ENCODE results near the gene GARRE1.

GARRE1 gene

DNA sequence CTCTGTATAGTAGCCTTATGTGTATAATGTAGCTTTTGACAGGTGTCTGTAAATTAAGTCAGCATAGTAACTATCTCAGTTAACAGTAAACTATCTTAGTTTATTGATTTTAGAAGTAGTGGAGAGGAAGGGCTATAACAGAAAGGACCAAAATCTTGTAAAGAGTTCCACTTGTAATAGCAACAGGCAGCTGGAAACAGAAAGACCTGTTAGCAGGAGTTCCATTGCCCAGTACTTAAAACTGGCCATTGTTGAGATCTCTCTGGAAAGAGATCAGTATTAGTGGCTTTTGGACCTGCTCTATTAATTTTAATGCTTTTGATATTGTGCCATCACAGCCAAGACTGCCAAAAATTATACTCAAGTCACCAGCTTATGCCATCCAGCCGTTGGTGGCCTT lies 32.0 kb upstream of the GARRE1 start:
- ATAC-seq (replicated peaks): no peak

DNA sequence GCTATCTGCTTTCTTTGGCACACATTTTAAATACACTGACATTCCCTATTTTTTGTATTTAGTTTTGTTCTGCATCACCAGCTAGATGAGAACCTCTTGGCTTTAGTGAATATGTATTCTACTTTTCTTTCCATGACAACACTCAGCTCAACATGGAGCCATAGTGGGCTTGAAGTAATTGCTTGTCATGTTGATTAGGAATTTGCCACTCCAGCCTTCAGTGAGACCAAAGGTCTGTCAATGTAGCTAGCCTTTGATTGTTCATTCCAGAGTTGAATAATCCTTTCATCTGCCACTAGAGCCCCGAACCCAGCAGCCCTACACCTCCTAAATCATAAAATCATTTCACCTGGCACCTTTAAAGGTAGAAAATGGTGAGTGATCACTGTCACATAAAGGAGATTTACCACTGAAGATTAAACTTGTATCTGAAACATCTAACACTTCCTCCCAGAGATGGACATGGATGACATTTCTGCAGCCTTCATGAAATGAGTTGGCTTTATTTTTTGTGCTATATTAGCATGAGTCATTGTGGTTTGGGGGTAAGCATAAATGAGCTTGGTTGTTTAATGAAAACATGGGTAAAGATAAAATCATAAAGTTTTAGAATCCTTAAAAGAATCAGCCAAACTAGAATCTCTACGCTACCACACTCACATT lies 29.2 kb upstream of the GARRE1 start:
- H3K27me3 Mint-ChIP-seq: no peaks in the 10 kb centered on the region

More for the DNA sequence above, 32.0 kb upstream of the GARRE1 start:
- peaks cover 89% of the 10 kb centered on the region for H3K36me3 Mint-ChIP-seq (ENCODE audit: insufficient read depth)
- H3K27me3 Mint-ChIP-seq: no peaks in the 10 kb centered on the region
- no peaks in the 10 kb centered on the region for H3K9me3 Mint-ChIP-seq
- DNase-seq: no peak
- H3K4me1 Mint-ChIP-seq (ENCODE audit: low read depth in 2 of 2): peaks cover 34 to 58% of the 10 kb centered on the region in 2 donors
- no peak overlapping the region for H3K4me3 Mint-ChIP-seq
- no peak overlapping the region for H3K27ac Mint-ChIP-seq

DNA sequence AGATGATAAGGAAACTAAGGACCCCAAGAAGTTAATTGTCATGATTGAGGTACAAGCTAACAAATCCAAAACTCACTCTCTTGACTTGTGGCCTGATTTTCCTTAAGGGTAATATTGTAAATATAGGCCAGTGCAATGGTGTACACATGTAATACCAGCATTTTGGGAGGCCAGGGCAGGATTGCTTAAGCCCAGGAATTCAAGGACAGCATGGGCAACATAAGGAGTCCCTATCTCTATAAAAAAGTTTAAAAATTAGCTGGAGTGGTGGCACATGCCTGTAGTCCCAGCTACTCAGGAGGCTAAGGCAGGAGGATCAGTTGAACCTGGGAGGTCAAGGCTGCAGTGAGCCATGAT lies 28.7 kb upstream of the GARRE1 start:
- no peak for DNase-seq
- no peak for ATAC-seq (replicated peaks)
- no peaks in the 10 kb centered on the region for H3K9me3 Mint-ChIP-seq
- H3K27me3 Mint-ChIP-seq: no peaks in the 10 kb centered on the region
- H3K27ac Mint-ChIP-seq: peak overlapping the region; percentile 30 to 79
- peak overlapping the region in 1 of 2 donors; percentile 11 for H3K4me3 Mint-ChIP-seq
- H3K4me1 Mint-ChIP-seq (ENCODE audit: low read depth in 2 of 2): peaks cover 22 to 34% of the 10 kb centered on the region in 2 donors
- peaks cover 88% of the 10 kb centered on the region for H3K36me3 Mint-ChIP-seq (ENCODE audit: insufficient read depth)

More for the DNA sequence above, 29.2 kb upstream of the GARRE1 start:
- Mint-ChIP-seq H3K36me3 (ENCODE audit: insufficient read depth) (peaks cover 90% of the 10 kb centered on the region), H3K9me3 (no peaks in the 10 kb centered on the region), H3K27ac (peak overlapping the region; percentile 30 to 79), H3K4me3 (peak overlapping the region in 1 of 2 donors; percentile 11), H3K4me1 (ENCODE audit: low read depth in 2 of 2) (peaks cover 22 to 38% of the 10 kb centered on the region in 2 donors)
- DNase-seq (no peak), ATAC-seq (replicated peaks) (peak; percentile 48)

DNA sequence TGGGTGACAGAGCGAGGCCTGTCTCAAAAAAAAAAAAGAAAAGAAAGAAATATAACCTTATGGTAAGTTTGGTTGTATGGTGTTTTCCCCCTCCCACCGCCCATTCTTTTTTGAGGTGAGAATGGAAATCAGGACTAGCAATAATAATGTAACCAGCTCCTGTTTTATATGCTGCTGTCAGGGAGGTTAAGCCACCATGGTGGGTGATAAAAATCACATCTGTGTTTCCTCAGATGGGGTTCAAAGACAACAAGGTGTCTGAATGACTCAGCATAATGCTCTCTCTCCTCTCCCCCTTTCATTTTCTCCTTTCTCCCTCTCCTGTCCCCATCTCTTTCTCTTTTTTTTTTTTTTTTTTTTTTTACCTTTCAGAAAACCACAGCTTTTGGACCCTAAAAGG lies 28.3 kb upstream of the GARRE1 start:
- peaks cover 84% of the 10 kb centered on the region for H3K36me3 Mint-ChIP-seq (ENCODE audit: insufficient read depth)
- H3K9me3 Mint-ChIP-seq: no peaks in the 10 kb centered on the region
- H3K4me1 Mint-ChIP-seq (ENCODE audit: low read depth in 2 of 2): peaks cover 22 to 32% of the 10 kb centered on the region in 2 donors
- ATAC-seq (replicated peaks) (peak; percentile 65), DNase-seq (no peak)
- peak overlapping the region; percentile 6 to 10 for H3K4me3 Mint-ChIP-seq
- no peaks in the 10 kb centered on the region for H3K27me3 Mint-ChIP-seq
- peak overlapping the region; percentile 30 to 79 for H3K27ac Mint-ChIP-seq

- DNase-seq: no peak
- H3K36me3 Mint-ChIP-seq (ENCODE audit: insufficient read depth): peaks cover 63% of the 10 kb centered on the region
- H3K27ac Mint-ChIP-seq: no peak overlapping the region
- H3K9me3 Mint-ChIP-seq: no peaks in the 10 kb centered on the region
- no peak overlapping the region for H3K4me3 Mint-ChIP-seq
- no peak for ATAC-seq (replicated peaks)
- H3K4me1 Mint-ChIP-seq (ENCODE audit: low read depth in 2 of 2): peaks cover 23 to 32% of the 10 kb centered on the region in 2 donors
- H3K27me3 Mint-ChIP-seq: no peaks in the 10 kb centered on the region
Observed at GRCh38 chr19:34228347-34228746, 26.0 kb upstream of the GARRE1 start.

DNA sequence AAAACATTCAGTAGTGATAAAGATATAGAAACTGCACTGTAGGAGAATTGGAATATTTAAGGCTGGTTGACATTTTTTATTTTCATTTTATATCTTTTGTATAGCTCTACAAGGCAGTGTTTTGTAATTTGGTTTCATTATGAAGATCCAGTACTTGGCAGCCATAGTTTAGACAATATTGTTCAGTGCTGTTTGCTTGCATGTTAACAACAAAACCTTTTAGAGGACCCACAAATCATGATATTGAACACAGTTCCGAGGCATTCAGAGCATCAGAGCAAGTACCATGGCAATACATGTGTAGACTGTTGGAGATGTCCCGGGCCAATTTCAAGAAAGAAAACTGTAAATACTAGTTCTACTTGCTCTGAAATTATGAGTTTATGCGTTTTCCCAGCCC lies 25.6 kb upstream of the GARRE1 start:
- H3K27me3 Mint-ChIP-seq: no peaks in the 10 kb centered on the region
- no peak for DNase-seq
- no peaks in the 10 kb centered on the region for H3K9me3 Mint-ChIP-seq
- H3K4me1 Mint-ChIP-seq (ENCODE audit: low read depth in 2 of 2): peaks cover 20 to 32% of the 10 kb centered on the region in 2 donors
- H3K27ac Mint-ChIP-seq: peak overlapping the region in 1 of 2 donors; percentile 19
- H3K4me3 Mint-ChIP-seq: no peak overlapping the region
- peaks cover 60% of the 10 kb centered on the region for H3K36me3 Mint-ChIP-seq (ENCODE audit: insufficient read depth)
- no peak for ATAC-seq (replicated peaks)

- Mint-ChIP-seq H3K27me3 (no peaks in the 10 kb centered on the region), H3K27ac (peak overlapping the region in 1 of 2 donors; percentile 66)
- no peak for ATAC-seq (replicated peaks)
Observed at GRCh38 chr19:34229721-34230120, 24.6 kb upstream of the GARRE1 start.

DNA sequence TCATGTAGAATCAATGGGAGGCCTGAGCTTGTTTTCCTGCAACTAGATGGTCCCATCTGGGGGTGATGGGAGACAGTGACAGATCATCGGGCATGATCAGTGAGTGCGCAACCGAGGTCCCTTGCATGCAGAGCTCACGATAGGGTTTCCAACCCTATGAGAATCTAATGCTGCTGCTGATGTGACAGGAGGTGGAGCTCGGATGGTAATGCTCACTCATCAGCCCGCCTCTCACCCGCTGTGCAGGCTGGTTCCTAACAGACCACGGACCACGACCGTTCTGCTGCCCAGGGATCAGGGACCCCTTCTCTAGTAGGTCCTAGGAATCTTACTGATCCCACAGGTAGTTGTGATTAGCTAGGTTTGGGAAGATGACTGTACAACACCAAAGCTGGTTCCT lies 23.5 kb upstream of the GARRE1 start:
- ATAC-seq (replicated peaks) (no peak), DNase-seq (no peak)
- H3K27me3 Mint-ChIP-seq: no peaks in the 10 kb centered on the region

More at GRCh38 chr19:34229721-34230120, 24.6 kb upstream of the GARRE1 start:
- no peaks in the 10 kb centered on the region for H3K9me3 Mint-ChIP-seq
- DNase-seq: no peak
- H3K36me3 Mint-ChIP-seq (ENCODE audit: insufficient read depth): peaks cover 57% of the 10 kb centered on the region
- peaks cover 18 to 29% of the 10 kb centered on the region in 2 donors for H3K4me1 Mint-ChIP-seq (ENCODE audit: low read depth in 2 of 2)
- no peak overlapping the region for H3K4me3 Mint-ChIP-seq

GRCh38 chr19:34231439-34231838 lies 22.9 kb upstream of the GARRE1 start:
- peaks cover 7 to 11% of the 10 kb centered on the region in 2 donors for H3K4me1 Mint-ChIP-seq (ENCODE audit: low read depth in 2 of 2)
- no peak for DNase-seq
- H3K27ac Mint-ChIP-seq: no peak overlapping the region
- peaks cover 43% of the 10 kb centered on the region for H3K36me3 Mint-ChIP-seq (ENCODE audit: insufficient read depth)
- no peaks in the 10 kb centered on the region for H3K9me3 Mint-ChIP-seq
- no peak for ATAC-seq (replicated peaks)
- no peaks in the 10 kb centered on the region for H3K27me3 Mint-ChIP-seq
- no peak overlapping the region for H3K4me3 Mint-ChIP-seq

More for the DNA sequence above, 23.5 kb upstream of the GARRE1 start:
- Mint-ChIP-seq H3K27ac (no peak overlapping the region), H3K4me3 (no peak overlapping the region), H3K36me3 (ENCODE audit: insufficient read depth) (peaks cover 47% of the 10 kb centered on the region), H3K9me3 (no peaks in the 10 kb centered on the region), H3K4me1 (ENCODE audit: low read depth in 2 of 2) (peaks cover 7 to 18% of the 10 kb centered on the region in 2 donors)

DNA sequence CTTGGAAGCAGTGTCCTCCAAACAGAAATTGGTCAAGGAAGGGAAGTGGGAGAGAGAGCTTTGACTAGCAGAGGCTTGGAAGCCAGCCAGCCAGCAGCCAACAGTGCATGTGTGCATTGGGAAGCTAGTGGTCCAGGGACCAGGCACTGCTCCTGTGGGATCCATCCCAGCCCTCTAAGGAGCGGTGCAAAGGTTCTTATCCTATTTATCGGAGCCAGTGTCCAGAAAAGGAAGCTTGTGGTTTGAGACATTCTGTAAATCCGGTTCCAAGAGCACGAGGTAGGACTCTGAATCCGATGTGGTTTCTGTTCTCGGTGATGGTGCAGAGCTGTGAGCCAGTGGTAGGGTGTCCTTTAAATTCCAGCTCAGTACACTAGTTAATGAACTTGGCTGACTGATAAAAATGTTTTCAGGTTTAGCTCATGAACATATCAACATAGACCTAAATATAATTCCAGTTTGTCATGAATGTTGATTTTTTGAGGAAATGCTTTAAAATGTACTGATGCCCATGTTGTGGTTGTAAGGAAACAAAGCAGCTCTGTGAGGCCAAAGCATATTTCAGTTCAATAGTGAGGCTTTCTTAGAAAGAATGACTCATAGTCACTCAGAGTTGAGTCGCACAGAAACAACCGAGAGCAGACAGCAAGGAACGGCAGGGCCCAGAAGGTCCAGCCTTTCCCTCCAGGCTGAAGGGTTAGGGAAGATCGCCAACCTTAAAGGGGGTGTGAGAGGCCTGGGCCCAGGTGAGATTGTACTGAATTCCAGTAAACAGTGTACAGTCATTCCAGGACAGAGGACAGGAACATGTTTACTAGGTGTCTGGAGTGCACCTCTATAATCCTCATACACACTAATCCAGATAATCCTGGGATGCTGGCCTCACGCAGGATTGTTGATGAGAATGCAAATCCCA lies 21.5 kb upstream of the GARRE1 start:
- no peaks in the 10 kb centered on the region for H3K9me3 Mint-ChIP-seq
- peaks cover 29% of the 10 kb centered on the region for H3K36me3 Mint-ChIP-seq (ENCODE audit: insufficient read depth)
- DNase-seq (no peak), ATAC-seq (replicated peaks) (peak; percentile 61)
- no peaks in the 10 kb centered on the region for H3K27me3 Mint-ChIP-seq
- no peak overlapping the region for H3K4me3 Mint-ChIP-seq
- H3K4me1 Mint-ChIP-seq (ENCODE audit: low read depth in 2 of 2): peaks cover 7 to 11% of the 10 kb centered on the region in 2 donors
- peak overlapping the region; percentile 7 to 86 for H3K27ac Mint-ChIP-seq

DNA sequence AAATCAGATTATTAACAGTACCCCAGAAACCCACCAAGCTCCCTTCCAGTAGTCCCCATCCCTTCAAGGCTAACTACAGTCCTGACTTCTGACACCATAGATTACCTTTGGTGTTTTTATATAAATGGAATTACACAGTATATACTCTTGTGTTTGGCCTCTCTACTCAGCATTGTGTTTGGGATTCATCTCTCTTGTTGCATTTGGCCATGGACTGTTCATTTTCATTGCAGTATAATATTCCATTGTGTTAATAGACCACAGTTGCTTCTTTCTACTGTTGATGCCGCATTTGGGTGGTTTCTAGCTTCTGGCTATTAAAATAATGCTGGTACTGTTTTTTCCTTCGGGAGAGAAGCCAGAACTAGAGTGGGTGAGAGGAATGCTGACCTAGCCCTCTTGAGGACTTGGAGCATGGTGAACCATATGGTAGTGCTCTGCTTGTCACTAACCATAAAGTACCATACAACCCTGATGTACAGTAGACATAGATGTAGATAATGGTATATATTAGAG lies 18.9 kb upstream of the GARRE1 start:
- peaks cover 7 to 11% of the 10 kb centered on the region in 2 donors for H3K4me1 Mint-ChIP-seq (ENCODE audit: low read depth in 2 of 2)
- no peak for ATAC-seq (replicated peaks)
- H3K4me3 Mint-ChIP-seq: no peak overlapping the region
- no peaks in the 10 kb centered on the region for H3K27me3 Mint-ChIP-seq
- H3K36me3 Mint-ChIP-seq (ENCODE audit: insufficient read depth): peaks cover 9% of the 10 kb centered on the region
- no peaks in the 10 kb centered on the region for H3K9me3 Mint-ChIP-seq
- no peak overlapping the region for H3K27ac Mint-ChIP-seq
- DNase-seq: no peak

GRCh38 chr19:34236035-34236987 lies 18.0 kb upstream of the GARRE1 start:
- Mint-ChIP-seq H3K27ac (peak overlapping the region in 1 of 2 donors; percentile 17), H3K9me3 (no peaks in the 10 kb centered on the region), H3K36me3 (ENCODE audit: insufficient read depth) (peaks cover 9% of the 10 kb centered on the region), H3K27me3 (no peaks in the 10 kb centered on the region), H3K4me3 (no peak overlapping the region), H3K4me1 (ENCODE audit: low read depth in 2 of 2) (peaks cover 7 to 11% of the 10 kb centered on the region in 2 donors)
- no peak for DNase-seq
- ATAC-seq (replicated peaks): no peak

DNA sequence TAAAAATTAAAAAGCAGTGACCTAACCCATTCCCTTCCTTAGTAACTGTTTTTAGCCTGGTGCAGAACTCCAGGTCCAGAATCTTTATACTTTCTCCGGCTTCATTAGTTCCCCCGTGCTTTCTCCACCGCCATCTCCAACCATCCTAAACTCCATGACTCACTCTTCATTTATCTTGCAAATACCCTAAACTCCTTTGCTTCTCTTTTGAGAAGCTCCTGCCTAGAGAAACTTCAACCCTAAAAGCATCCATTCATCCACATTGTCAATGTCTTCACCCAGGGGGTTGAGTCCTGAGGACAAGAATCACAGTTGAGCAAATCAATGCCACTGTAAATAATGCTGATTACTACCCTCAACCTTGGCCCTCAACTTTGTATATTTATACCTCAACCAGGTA lies 17.1 kb upstream of the GARRE1 start:
- no peak overlapping the region for H3K4me3 Mint-ChIP-seq
- DNase-seq (no peak), ATAC-seq (replicated peaks) (no peak)
- no peaks in the 10 kb centered on the region for H3K27me3 Mint-ChIP-seq
- peaks cover 9% of the 10 kb centered on the region for H3K36me3 Mint-ChIP-seq (ENCODE audit: insufficient read depth)
- H3K27ac Mint-ChIP-seq: peak overlapping the region in 1 of 2 donors; percentile 1
- H3K4me1 Mint-ChIP-seq (ENCODE audit: low read depth in 2 of 2): peaks cover 7 to 9% of the 10 kb centered on the region in 2 donors
- no peaks in the 10 kb centered on the region for H3K9me3 Mint-ChIP-seq

Measured in effector memory CD8-positive, alpha-beta T cell (primary cell).